Keratinocyte (primary cell): ENCODE data around the gene CRAMP1. TPM values are rescaled to one million over a fixed set of nuclear protein-coding genes. Genes with fewer than 3 reads are reported as not detected.

ENCODE experiments used
- DNase-seq: peaks from one replicate; pipeline ENCODE4 v3.0.0-alpha.2; 2011; ENCODE audit warnings: low read depth, missing footprints, low spot score
- FAIRE-seq: peaks from 2 replicates; lab custom pipeline; 2011; peaks lifted over from hg19 to GRCh38; lab: Jason Lieb, UNC
- H2AFZ ChIP-seq: 2 replicates; pipeline ENCODE4 v1.6.0; 2012; ENCODE audit warnings: low read length, control low read depth, inconsistent platforms; ENCODE audit not compliant: control insufficient read depth
- H3K27ac ChIP-seq: 2 replicates; pipeline ENCODE4 v1.5.1; 2011; ENCODE audit warnings: low read length; ENCODE audit not compliant: control insufficient read depth, insufficient read depth
- H3K27me3 ChIP-seq: 3 replicates; pipeline ENCODE4 v1.6.0; 2011; ENCODE audit warnings: low read length; ENCODE audit not compliant: control insufficient read depth, insufficient read depth; ENCODE audit errors: extremely low read depth
- H3K36me3 ChIP-seq, 2 experiments: 2 replicates in 1 of 2; 3 replicates in 1 of 2; pipeline ENCODE4 v1.5.1; 2011; ENCODE audit warnings: low read length in 2 of 2, mild to moderate bottlenecking in 1 of 2; ENCODE audit not compliant: control insufficient read depth in 2 of 2, insufficient read depth in 2 of 2; ENCODE audit errors: extremely low read depth in 1 of 2
- H3K4me1 ChIP-seq: 3 replicates; pipeline ENCODE4 v1.5.1; 2011; ENCODE audit warnings: low read length; ENCODE audit not compliant: control insufficient read depth, insufficient read depth; ENCODE audit errors: extremely low read depth
- H3K4me2 ChIP-seq: 3 replicates; pipeline ENCODE4 v1.6.0; 2011; ENCODE audit warnings: low read depth, low read length; ENCODE audit not compliant: control insufficient read depth, insufficient read depth; ENCODE audit errors: extremely low read depth
- H3K4me3 ChIP-seq, 3 experiments: fragments of 200-600 bp in 1 of 3; sonication (generic) in 1 of 3; 2 replicates in 2 of 3; 3 replicates in 1 of 3; pipeline ENCODE4 v1.5.1; 2011 to 2016; ENCODE audit warnings: low read length in 3 of 3, mild to moderate bottlenecking in 3 of 3, control low read depth in 2 of 3, inconsistent platforms in 1 of 3, low read depth in 1 of 3, mixed read lengths in 1 of 3, mixed run types in 1 of 3, moderate library complexity in 1 of 3; ENCODE audit not compliant: control insufficient read depth in 2 of 3, insufficient read depth in 2 of 3; ENCODE audit errors: extremely low read depth in 1 of 3
- H3K79me2 ChIP-seq: 2 replicates; pipeline ENCODE4 v1.6.0; 2012; ENCODE audit warnings: low read length; ENCODE audit not compliant: control insufficient read depth, insufficient read depth
- H3K9ac ChIP-seq: 3 replicates; pipeline ENCODE4 v1.6.0; 2011; ENCODE audit warnings: low read length; ENCODE audit not compliant: control insufficient read depth, insufficient read depth; ENCODE audit errors: extremely low read depth
- H3K9me1 ChIP-seq: 3 replicates; pipeline ENCODE4 v1.6.0; 2011; ENCODE audit warnings: low read length; ENCODE audit not compliant: control insufficient read depth, insufficient read depth; ENCODE audit errors: extremely low read depth
- H3K9me3 ChIP-seq: 2 replicates; pipeline ENCODE4 v1.5.1; 2012; ENCODE audit warnings: low read depth, low read length; ENCODE audit not compliant: control insufficient read depth
- H4K20me1 ChIP-seq: 3 replicates; pipeline ENCODE4 v1.6.0; 2011; ENCODE audit warnings: low read length; ENCODE audit not compliant: control insufficient read depth, insufficient read depth; ENCODE audit errors: extremely low read depth
- CTCF ChIP-seq, 3 experiments: IDR thresholded peaks in 1 of 3; conservative IDR thresholded peaks in 1 of 3; optimal IDR thresholded peaks in 1 of 3; 2 replicates in 2 of 3; 3 replicates in 1 of 3; pipeline versions ENCODE3 to v1.5.1; 2011; ENCODE audit warnings: low read length in 3 of 3, mild to moderate bottlenecking in 3 of 3, moderate library complexity in 2 of 3, control low read depth in 1 of 3, inconsistent platforms in 1 of 3; ENCODE audit not compliant: insufficient read depth in 2 of 3; ENCODE audit errors: extremely low read depth in 1 of 3
- EZH2 ChIP-seq: IDR thresholded peaks from one replicate; pipeline ENCODE4 v1.6.1; 2012; ENCODE audit warnings: inconsistent platforms, mild to moderate bottlenecking, low read length, moderate library complexity
- dilution Hi-C: fragments of 300-500 bp; cut with MboI; formaldehyde crosslinking; loops from one replicate; pipeline ENCODE4 v1.7.0; 2020; ENCODE audit warnings: low sequenced_read_pairs; ENCODE audit not compliant: extremely low pct_ligation_motif_present
- polyA plus RNA-seq, 5 experiments: library from polyadenylated mRNA; depleted of rRNA in 3 of 5; stranded (reverse) in 3 of 5; stranded (forward) in 1 of 5; unstranded in 1 of 5; fragments of >200 nt; gene quantifications; 1 replicate in 1 of 5; 2 replicates in 3 of 5; 3 replicates in 1 of 5; pipeline versions ENCODE4 v1.2.1 to v1.2.3, GENCODE V29; 2011 to 2012; ENCODE audit warnings: missing spikeins in 2 of 5, low read depth in 1 of 5, low replicate concordance in 1 of 5

Gene CRAMP1
- polyA plus RNA-seq, 1 donor (not counting 4 experiments of a cell fraction or from before 2014, with no cell fraction given) = 6.5 TPM

DNA sequence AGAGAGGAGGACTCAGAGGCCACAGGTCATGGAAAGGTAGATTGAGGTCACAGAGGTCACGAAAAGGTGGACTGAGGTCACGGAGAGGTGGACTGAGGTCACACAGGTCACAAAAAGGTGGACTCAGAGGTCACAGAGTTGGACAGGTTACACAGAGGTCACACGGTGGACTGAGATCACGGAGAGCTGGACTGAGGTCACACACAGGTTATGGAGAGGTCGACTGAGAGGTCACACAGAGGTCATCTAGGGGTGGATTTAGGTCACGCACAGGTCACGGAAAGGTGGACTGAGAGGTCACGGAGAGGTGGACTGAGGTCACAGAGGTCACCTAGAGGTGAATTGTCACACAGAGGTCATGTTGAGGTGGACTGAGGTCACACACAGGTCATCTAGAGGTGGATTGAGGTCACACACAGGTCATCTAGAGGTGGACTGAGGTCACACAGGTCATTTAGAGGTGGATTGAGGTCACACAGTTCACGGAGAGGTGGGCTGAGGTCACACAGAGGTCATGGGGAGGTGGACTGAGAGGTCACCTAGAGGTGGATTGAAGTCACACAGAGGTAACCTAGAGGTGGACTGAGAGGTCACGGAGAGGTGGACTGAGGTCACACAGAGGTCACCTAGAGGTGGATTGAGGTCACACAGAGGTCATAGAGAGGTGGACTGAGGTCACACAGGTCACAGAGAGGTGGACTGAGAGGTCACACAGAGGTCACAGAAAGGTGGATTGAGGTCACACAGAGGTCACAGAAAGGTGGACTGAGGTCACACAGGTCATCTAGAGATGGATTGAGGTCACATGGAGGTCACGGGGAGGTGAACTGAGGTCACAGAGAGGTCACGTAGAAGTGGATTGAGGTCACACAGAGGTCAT, 39.2 kb downstream of the CRAMP1 start:
- Histone ChIP-seq H3K9me3 (no peaks in the 10 kb centered on the region), H3K4me3 (no peak overlapping the region), H3K4me2 (no peak overlapping the region), H3K9me1 (no peaks in the 10 kb centered on the region), H3K36me3 (peaks cover 28 to 30% of the 10 kb centered on the region in 2 experiments), H3K27ac (no peak overlapping the region), H2AFZ (no peak overlapping the region), H3K79me2 (peaks cover 4% of the 10 kb centered on the region), H3K27me3 (no peaks in the 10 kb centered on the region), H3K4me1 (peaks cover 1% of the 10 kb centered on the region), H4K20me1 (peaks cover 15% of the 10 kb centered on the region), H3K9ac (no peak overlapping the region)
- dilution Hi-C loops = no loop called here
- DNase-seq (no peak), FAIRE-seq (no peak)
- TF ChIP-seq CTCF (optimal IDR thresholded peaks at IDR 0.05 in 1 of 3, IDR thresholded peaks at IDR 0.05 in 1 of 3, conservative IDR thresholded peaks at IDR 0.05 in 1 of 3; ENCODE audit: extremely low read depth in 1 of 3, insufficient read depth in 2 of 3, low read length in 3 of 3) (no peak), EZH2 (no peak)

GRCh38 chr16:1651974-1652312, 39.8 kb downstream of the CRAMP1 start:
- Histone ChIP-seq H4K20me1 (peaks cover 10% of the 10 kb centered on the region), H3K27ac (no peak overlapping the region), H3K9ac (no peak overlapping the region), H3K9me1 (no peaks in the 10 kb centered on the region), H2AFZ (no peak overlapping the region), H3K9me3 (no peaks in the 10 kb centered on the region), H3K4me1 (no peaks in the 10 kb centered on the region), H3K4me2 (no peak overlapping the region), H3K79me2 (peaks cover 2% of the 10 kb centered on the region), H3K27me3 (no peaks in the 10 kb centered on the region), H3K4me3 (no peak overlapping the region), H3K36me3 (peaks cover 30% of the 10 kb centered on the region in 2 experiments)
- FAIRE-seq (no peak), DNase-seq (no peak)
- TF ChIP-seq EZH2 (no peak), CTCF (optimal IDR thresholded peaks at IDR 0.05 in 1 of 3, IDR thresholded peaks at IDR 0.05 in 1 of 3, conservative IDR thresholded peaks at IDR 0.05 in 1 of 3; ENCODE audit: extremely low read depth in 1 of 3, insufficient read depth in 2 of 3, low read length in 3 of 3) (no peak)
- dilution Hi-C loops = no loop called here
